H9 (cell line): ENCODE measurements around the gene PCSK1N. TPM values are rescaled to one million over a fixed set of nuclear protein-coding genes. Genes with fewer than 3 reads are reported as not detected.

Source experiments
- DNase-seq: peaks from one replicate; pipeline ENCODE4 v3.0.0-alpha.2; 2017
- H2AFZ ChIP-seq: one replicate; pipeline ENCODE4 v1.6.1; 2013; ENCODE audit warnings: mild to moderate bottlenecking, low read length, control low read depth, moderate library complexity
- H2AK5ac ChIP-seq: 2 replicates; pipeline ENCODE4 v1.6.1; 2013; ENCODE audit warnings: low read length, control low read depth, mixed read lengths; ENCODE audit not compliant: insufficient read length
- H2BK120ac ChIP-seq: one replicate; pipeline ENCODE4 v1.6.1; 2013; ENCODE audit warnings: low read depth, mild to moderate bottlenecking, low read length, control low read depth, inconsistent platforms; ENCODE audit not compliant: poor library complexity, severe bottlenecking
- H2BK12ac ChIP-seq: 2 replicates; pipeline ENCODE4 v1.6.1; 2013; ENCODE audit warnings: low read length, control low read depth, mixed read lengths, low read depth; ENCODE audit not compliant: insufficient read length
- H2BK15ac ChIP-seq: 2 replicates; pipeline ENCODE4 v1.6.1; 2013; ENCODE audit warnings: low read depth, low read length, control low read depth
- H2BK20ac ChIP-seq: one replicate; pipeline ENCODE4 v1.6.1; 2013; ENCODE audit warnings: low read depth, mild to moderate bottlenecking, low read length, control low read depth, inconsistent platforms; ENCODE audit not compliant: poor library complexity, severe bottlenecking
- H2BK5ac ChIP-seq: 2 replicates; pipeline ENCODE4 v1.6.1; 2013; ENCODE audit warnings: low read length, control low read depth, mixed read lengths; ENCODE audit not compliant: insufficient read length
- H3K14ac ChIP-seq: 2 replicates; pipeline ENCODE4 v1.6.1; 2013; ENCODE audit warnings: low read length, control low read depth; ENCODE audit not compliant: insufficient read depth
- H3K18ac ChIP-seq: 2 replicates; pipeline ENCODE4 v1.6.1; 2013; ENCODE audit warnings: low read depth, mild to moderate bottlenecking, mixed read lengths, low read length, control low read depth; ENCODE audit not compliant: insufficient read length
- H3K23ac ChIP-seq: 2 replicates; pipeline ENCODE4 v1.6.1; 2013; ENCODE audit warnings: low read length, control low read depth, mixed read lengths, low read depth; ENCODE audit not compliant: insufficient read length
- H3K23me2 ChIP-seq: 2 replicates; pipeline ENCODE4 v1.6.1; 2013; ENCODE audit warnings: low read depth, mild to moderate bottlenecking, mixed read lengths, low read length, control low read depth; ENCODE audit not compliant: insufficient read length, poor library complexity, severe bottlenecking
- H3K27ac ChIP-seq: 2 replicates; pipeline ENCODE4 v1.5.1; 2013; ENCODE audit warnings: low read length, control low read depth, mixed read lengths, low read depth; ENCODE audit not compliant: insufficient read length
- H3K27me3 ChIP-seq: 2 replicates; pipeline ENCODE4 v1.6.1; 2013; ENCODE audit warnings: low read length, control low read depth, inconsistent platforms; ENCODE audit not compliant: insufficient read depth
- H3K4ac ChIP-seq: 2 replicates; pipeline ENCODE4 v1.6.1; 2013; ENCODE audit warnings: low read depth, mild to moderate bottlenecking, control low read depth, inconsistent platforms, low read length, moderate library complexity
- H3K4me1 ChIP-seq: 2 replicates; pipeline ENCODE4 v1.6.1; 2013; ENCODE audit warnings: low read length, control low read depth, inconsistent platforms; ENCODE audit not compliant: insufficient read depth
- H3K4me2 ChIP-seq: 2 replicates; pipeline ENCODE4 v1.6.1; 2013; ENCODE audit warnings: low read length, control low read depth, mixed read lengths; ENCODE audit not compliant: insufficient read length, insufficient read depth
- H3K56ac ChIP-seq: 2 replicates; pipeline ENCODE4 v1.6.1; 2013; ENCODE audit warnings: low read depth, mild to moderate bottlenecking, mixed read lengths, low read length, control low read depth; ENCODE audit not compliant: insufficient read length
- H3K79me1 ChIP-seq: 2 replicates; pipeline ENCODE4 v1.6.1; 2013; ENCODE audit warnings: low read depth, mild to moderate bottlenecking, moderate library complexity, low read length, control low read depth, inconsistent platforms; ENCODE audit not compliant: insufficient read depth, poor library complexity, severe bottlenecking
- H3K79me2 ChIP-seq: 2 replicates; pipeline ENCODE4 v1.6.1; 2013; ENCODE audit warnings: low read length, control low read depth, inconsistent platforms; ENCODE audit not compliant: insufficient read depth
- H3K9ac ChIP-seq: 2 replicates; pipeline ENCODE4 v1.6.1; 2013; ENCODE audit warnings: low read length, control low read depth, mixed read lengths; ENCODE audit not compliant: insufficient read length; ENCODE audit errors: extremely low read depth
- H3K9me3 ChIP-seq: one replicate; pipeline ENCODE4 v1.6.1; 2013; ENCODE audit warnings: low read depth, low read length, inconsistent platforms; ENCODE audit not compliant: control insufficient read depth
- H3T11ph ChIP-seq: one replicate; pipeline ENCODE4 v1.6.1; 2013; ENCODE audit warnings: mild to moderate bottlenecking, low read length, control low read depth, inconsistent platforms
- H4K20me1 ChIP-seq: one replicate; pipeline ENCODE4 v1.6.1; 2013; ENCODE audit not compliant: control insufficient read depth, insufficient read length, insufficient read depth
- H4K5ac ChIP-seq: 2 replicates; pipeline ENCODE4 v1.6.1; 2013; ENCODE audit warnings: low read depth, mild to moderate bottlenecking, mixed read lengths, low read length, control low read depth; ENCODE audit not compliant: insufficient read length
- H4K8ac ChIP-seq: replicated peaks from 2 replicates; pipeline ENCODE4 v1.6.1; 2013; ENCODE audit warnings: low read length, control low read depth, mixed read lengths, low read depth; ENCODE audit not compliant: insufficient read length
- H4K91ac ChIP-seq: 2 replicates; pipeline ENCODE4 v1.6.1; 2013; ENCODE audit warnings: low read depth, mild to moderate bottlenecking, moderate library complexity, mixed read lengths, low read length, control low read depth; ENCODE audit not compliant: insufficient read length
- H3K27ac Mint-ChIP-seq, 3 experiments: 2 replicates in 2 of 3; 3 replicates in 1 of 3; pipeline ENCODE4 v1.8.0; 2020 to 2021; ENCODE audit warnings: mixed read lengths in 3 of 3, mild to moderate bottlenecking in 1 of 3, moderate library complexity in 1 of 3
- H3K27me3 Mint-ChIP-seq: 2 replicates; pipeline ENCODE4 v1.8.0; 2021; ENCODE audit warnings: low read depth, mild to moderate bottlenecking, moderate library complexity, mixed read lengths
- H3K36me3 Mint-ChIP-seq, 3 experiments: 2 replicates in 2 of 3; 3 replicates in 1 of 3; pipeline ENCODE4 v1.8.0; 2020 to 2021; ENCODE audit warnings: low read depth in 3 of 3, mixed read lengths in 3 of 3; ENCODE audit not compliant: insufficient read depth in 1 of 3
- H3K4me1 Mint-ChIP-seq, 2 experiments: 2 replicates each; pipeline ENCODE4 v1.8.0; 2020; ENCODE audit warnings: mixed read lengths in 2 of 2
- H3K4me3 Mint-ChIP-seq, 2 experiments: 2 replicates in 1 of 2; 3 replicates in 1 of 2; pipeline ENCODE4 v1.8.0; 2020 to 2021; ENCODE audit warnings: mild to moderate bottlenecking in 2 of 2, mixed read lengths in 2 of 2, moderate library complexity in 1 of 2
- H3K9me3 Mint-ChIP-seq, 2 experiments: 2 replicates in 1 of 2; 3 replicates in 1 of 2; pipeline ENCODE4 v1.8.0; 2020; ENCODE audit warnings: mild to moderate bottlenecking in 2 of 2, mixed read lengths in 2 of 2, moderate library complexity in 1 of 2
- WGBS: extraction: QIAGEN DNeasy Blood & Tissue Kit; methylation state at CpG from one replicate; pipeline ENCODE4 v1.1.7; 2013; ENCODE audit warnings: missing lambda C conversion rate, low lambda C conversion rate, mixed read lengths; ENCODE audit not compliant: insufficient read length; ENCODE audit errors: extremely low coverage; 5-methylcytosine and 5-hydroxymethylcytosine counted together
- total RNA-seq: library from RNA; stranded (reverse); gene quantifications from 2 replicates; pipeline ENCODE4 v1.2.1, GENCODE V29; 2021
- TF ChIP-seq, protein P1 (sequence below): fragments of 200-600 bp; sonication (generic); conservative IDR thresholded peaks from 3 replicates; pipeline ENCODE4 v1.8.0; 2021; ENCODE audit warnings: antibody characterized with exemption, mild to moderate bottlenecking

The PCSK1N gene
- total RNA-seq, 1 experiment from 2014 or later: 3.9 TPM

DNA sequence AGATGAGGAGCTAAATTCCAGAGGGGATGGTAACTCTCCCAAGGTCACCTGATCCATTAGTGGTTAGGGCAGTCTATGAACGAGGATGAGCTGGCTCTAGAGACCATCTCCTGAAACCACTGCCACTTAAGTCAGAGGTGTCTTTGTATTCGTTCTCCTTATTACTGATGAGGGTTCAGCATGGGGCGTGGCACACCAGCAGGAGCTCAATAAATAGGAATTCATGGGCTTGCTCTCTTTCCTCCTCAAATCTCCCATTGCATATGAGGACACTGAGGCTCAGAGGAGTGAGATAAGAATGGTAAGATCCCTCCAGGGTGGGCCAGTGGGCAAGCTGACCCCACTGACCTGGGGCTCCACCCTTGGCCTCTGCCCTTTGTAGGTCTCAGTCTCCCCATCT is 50.7 kb downstream of the PCSK1N start:
- H2AK5ac ChIP-seq: no peak overlapping the region
- H3K27ac ChIP-seq: no peak overlapping the region
- no peak overlapping the region for H3K4ac ChIP-seq
- H3K23ac ChIP-seq: no peak overlapping the region
- Mint-ChIP-seq H3K36me3 (peaks cover 0 to 4% (median 3%) of the 10 kb centered on the region in 3 experiments; a peak in 3 of 7 replicates), H3K4me3 (no peak overlapping the region), H3K27me3 (peaks cover 18% of the 10 kb centered on the region), H3K4me1 (0 out of 4 replicates have a peak, but pooled peaks cover 0 to 3% of the 10 kb centered on the region in 2 experiments), H3K27ac (no peak overlapping the region), H3K9me3 (peaks cover 60 to 81% of the 10 kb centered on the region in 2 experiments)
- H2BK20ac ChIP-seq: no peak overlapping the region
- no CpG with 5 or more reads among the region's 3 CpGs for WGBS
- H4K91ac ChIP-seq: no peak overlapping the region
- no peaks in the 10 kb centered on the region for H3K79me2 ChIP-seq
- H3K4me1 ChIP-seq: no peaks in the 10 kb centered on the region
- H2BK12ac ChIP-seq: no peak overlapping the region
- DNase-seq: no peak
- H2BK15ac ChIP-seq: no peak overlapping the region
- no peak overlapping the region for H3T11ph ChIP-seq
- H3K4me2 ChIP-seq: no peak overlapping the region
- H4K20me1 ChIP-seq: no peaks in the 10 kb centered on the region
- no peak overlapping the region for H3K9ac ChIP-seq
- H2AFZ ChIP-seq: no peak overlapping the region
- peaks cover 14% of the 10 kb centered on the region for H3K9me3 ChIP-seq
- H4K8ac ChIP-seq: no peak overlapping the region
- H3K27me3 ChIP-seq: no peaks in the 10 kb centered on the region
- no peak overlapping the region for H3K14ac ChIP-seq
- no peak overlapping the region for H4K5ac ChIP-seq
- H2BK5ac ChIP-seq: no peak overlapping the region
- no peak overlapping the region for H2BK120ac ChIP-seq
- TF ChIP-seq, protein P1, sequence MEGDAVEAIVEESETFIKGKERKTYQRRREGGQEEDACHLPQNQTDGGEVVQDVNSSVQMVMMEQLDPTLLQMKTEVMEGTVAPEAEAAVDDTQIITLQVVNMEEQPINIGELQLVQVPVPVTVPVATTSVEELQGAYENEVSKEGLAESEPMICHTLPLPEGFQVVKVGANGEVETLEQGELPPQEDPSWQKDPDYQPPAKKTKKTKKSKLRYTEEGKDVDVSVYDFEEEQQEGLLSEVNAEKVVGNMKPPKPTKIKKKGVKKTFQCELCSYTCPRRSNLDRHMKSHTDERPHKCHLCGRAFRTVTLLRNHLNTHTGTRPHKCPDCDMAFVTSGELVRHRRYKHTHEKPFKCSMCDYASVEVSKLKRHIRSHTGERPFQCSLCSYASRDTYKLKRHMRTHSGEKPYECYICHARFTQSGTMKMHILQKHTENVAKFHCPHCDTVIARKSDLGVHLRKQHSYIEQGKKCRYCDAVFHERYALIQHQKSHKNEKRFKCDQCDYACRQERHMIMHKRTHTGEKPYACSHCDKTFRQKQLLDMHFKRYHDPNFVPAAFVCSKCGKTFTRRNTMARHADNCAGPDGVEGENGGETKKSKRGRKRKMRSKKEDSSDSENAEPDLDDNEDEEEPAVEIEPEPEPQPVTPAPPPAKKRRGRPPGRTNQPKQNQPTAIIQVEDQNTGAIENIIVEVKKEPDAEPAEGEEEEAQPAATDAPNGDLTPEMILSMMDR: no peak
- no peak overlapping the region for H3K56ac ChIP-seq
- no peaks in the 10 kb centered on the region for H3K79me1 ChIP-seq
- H3K23me2 ChIP-seq: no peaks in the 10 kb centered on the region
- no peak overlapping the region for H3K18ac ChIP-seq
